SJSA1 (cell line): ENCODE data around the gene GABRB3. TPM values are rescaled to one million over a fixed set of nuclear protein-coding genes. Genes with fewer than 3 reads are reported as not detected.

ENCODE experiments used
- DNase-seq, 2 experiments: peaks; one replicate each; pipeline ENCODE4 v3.0.0-alpha.2; 2015 to 2020; ENCODE audit warnings: low spot score in 2 of 2, low read depth in 1 of 2
- H3K27ac ChIP-seq: fragments of 250-450 bp; sonication (Bioruptor Pico); 2 replicates; pipeline ENCODE4 v1.5.1; 2020; ENCODE audit warnings: mild to moderate bottlenecking, moderate library complexity
- H3K27me3 ChIP-seq: fragments of 250-450 bp; sonication (Bioruptor Pico); replicated peaks from 2 replicates; pipeline ENCODE4 v1.5.1; 2020; ENCODE audit warnings: mild to moderate bottlenecking, moderate library complexity
- H3K36me3 ChIP-seq: fragments of 250-450 bp; sonication (Bioruptor Pico); 2 replicates; pipeline ENCODE4 v1.5.1; 2020; ENCODE audit warnings: mild to moderate bottlenecking
- H3K4me1 ChIP-seq: fragments of 250-450 bp; sonication (Bioruptor Pico); replicated peaks from 2 replicates; pipeline ENCODE4 v1.6.1; 2021; ENCODE audit warnings: mild to moderate bottlenecking
- H3K4me3 ChIP-seq: fragments of 250-450 bp; sonication (Bioruptor Pico); 2 replicates; pipeline ENCODE4 v1.5.1; 2020; ENCODE audit warnings: mild to moderate bottlenecking
- H3K9me3 ChIP-seq: fragments of 250-450 bp; sonication (Bioruptor Pico); replicated peaks from 2 replicates; pipeline ENCODE4 v1.5.1; 2020; ENCODE audit warnings: mild to moderate bottlenecking
- total RNA-seq: library from RNA; depleted of rRNA; stranded (reverse); fragments of >200 nt; shearing (Covaris generic); gene quantifications from 2 replicates; pipeline ENCODE4 v1.2.3, GENCODE V29; 2014

Gene GABRB3
- total RNA-seq, 1 experiment from 2014 or later: not detected

DNA sequence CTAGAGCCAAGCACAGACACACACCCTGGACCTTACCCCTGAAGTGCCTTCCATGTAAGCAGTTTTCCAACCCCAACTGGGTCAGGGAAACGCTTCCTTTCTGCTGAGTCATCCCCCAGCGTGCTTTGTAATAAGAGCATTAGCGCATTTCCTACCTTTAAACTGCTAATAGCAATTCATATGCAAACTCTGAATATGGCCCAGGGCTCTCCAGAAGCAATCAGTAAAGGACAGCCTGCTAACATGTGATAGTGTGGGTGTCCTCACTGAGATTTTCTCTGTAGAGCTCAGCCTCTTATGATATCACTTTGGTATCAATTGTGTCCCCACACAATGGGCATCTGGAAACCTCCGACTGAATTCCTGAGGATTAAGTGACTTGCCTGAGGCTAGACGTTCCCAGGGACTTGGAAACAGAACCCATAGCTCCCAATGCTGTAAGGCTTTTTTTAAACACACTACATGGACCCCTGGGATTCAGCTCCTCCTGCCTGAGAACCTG, 5.6 kb downstream of the GABRB3 start:
- Histone ChIP-seq H3K36me3 (no peaks in the 10 kb centered on the region), H3K4me3 (no peak overlapping the region), H3K27me3 (0 out of 2 replicates have a peak, but pooled peaks cover 3% of the 10 kb centered on the region), H3K9me3 (no peaks in the 10 kb centered on the region), H3K27ac (no peak overlapping the region), H3K4me1 (no peaks in the 10 kb centered on the region)
- no peak for DNase-seq

DNA sequence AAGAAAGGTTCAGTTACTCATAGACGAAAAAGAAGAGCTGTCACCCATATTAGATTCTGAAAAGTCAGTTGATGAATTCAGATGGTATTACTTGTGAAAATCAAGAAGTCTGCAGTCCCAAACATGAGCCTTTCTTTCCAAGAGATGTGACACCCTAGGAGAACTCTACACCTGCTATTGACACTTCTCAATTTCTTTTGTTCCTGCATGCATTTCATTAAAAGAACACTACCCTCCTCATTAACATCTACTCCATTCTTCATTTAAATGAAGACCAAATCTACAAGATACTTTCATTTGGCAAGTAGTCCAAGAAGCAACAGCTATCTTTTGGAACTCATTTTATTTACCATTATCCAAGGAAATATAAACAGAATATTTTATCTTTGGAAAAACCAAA, 6.6 kb downstream of the GABRB3 start:
- Histone ChIP-seq H3K4me3 (no peak overlapping the region), H3K4me1 (no peaks in the 10 kb centered on the region), H3K9me3 (no peaks in the 10 kb centered on the region), H3K27me3 (no peaks in the 10 kb centered on the region), H3K36me3 (no peaks in the 10 kb centered on the region), H3K27ac (no peak overlapping the region)
- DNase-seq: no peak

DNA sequence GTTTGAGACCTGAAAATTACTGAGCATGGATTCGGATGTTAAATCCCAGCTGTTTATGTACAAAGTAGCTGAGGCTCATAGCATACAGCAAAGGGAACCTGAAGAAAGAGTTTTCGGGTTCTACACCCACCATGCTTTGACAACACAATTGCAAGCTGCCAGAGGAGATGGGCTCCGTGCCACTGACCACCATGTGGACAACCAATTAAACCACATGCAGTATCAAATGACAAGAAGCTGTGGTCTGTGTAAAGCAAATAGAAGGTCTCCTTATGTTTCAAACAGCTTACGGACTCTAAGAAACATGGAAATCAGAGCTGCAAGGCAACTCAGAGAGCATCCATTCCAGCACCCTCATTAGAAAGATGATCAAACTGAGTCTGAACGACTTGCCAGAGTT, 12.9 kb downstream of the GABRB3 start:
- H3K4me3 ChIP-seq: no peak overlapping the region
- no peak for DNase-seq

DNA sequence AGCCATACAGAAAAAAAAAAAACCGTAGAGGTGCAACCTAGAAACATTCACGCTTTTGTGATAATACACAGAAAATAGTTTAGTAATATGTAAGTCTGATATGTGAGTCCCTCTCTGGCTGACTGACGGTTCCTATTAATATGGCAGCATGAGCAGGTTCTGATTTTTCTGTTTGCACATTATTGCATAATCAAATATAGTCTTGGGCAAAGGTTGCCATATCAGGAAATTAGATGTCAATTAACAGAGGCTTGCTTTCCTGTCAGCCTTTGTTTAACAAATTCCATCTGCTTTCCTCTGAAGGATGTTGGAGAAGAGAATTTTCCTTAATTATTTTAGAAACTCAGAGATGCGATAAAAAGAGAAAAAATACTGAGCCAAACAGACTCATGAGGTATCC, 14.8 kb downstream of the GABRB3 start:
- no peaks in the 10 kb centered on the region for H3K27me3 ChIP-seq
- DNase-seq: no peak
- no peaks in the 10 kb centered on the region for H3K36me3 ChIP-seq
- no peaks in the 10 kb centered on the region for H3K9me3 ChIP-seq
- no peak overlapping the region for H3K27ac ChIP-seq
- no peak overlapping the region for H3K4me3 ChIP-seq
- no peaks in the 10 kb centered on the region for H3K4me1 ChIP-seq

More for the DNA sequence above, 12.9 kb downstream of the GABRB3 start:
- Histone ChIP-seq H3K36me3 (no peaks in the 10 kb centered on the region), H3K27me3 (no peaks in the 10 kb centered on the region), H3K9me3 (no peaks in the 10 kb centered on the region), H3K4me1 (no peaks in the 10 kb centered on the region), H3K27ac (no peak overlapping the region)

- H3K9me3 ChIP-seq: no peaks in the 10 kb centered on the region
- H3K4me3 ChIP-seq: no peak overlapping the region
- no peaks in the 10 kb centered on the region for H3K4me1 ChIP-seq
- H3K27ac ChIP-seq: no peak overlapping the region
- H3K27me3 ChIP-seq: no peaks in the 10 kb centered on the region
- DNase-seq: no peak
- H3K36me3 ChIP-seq: no peaks in the 10 kb centered on the region
These were observed 15.7 kb downstream of the GABRB3 start for GRCh38 chr15:26757141-26757540.

DNA sequence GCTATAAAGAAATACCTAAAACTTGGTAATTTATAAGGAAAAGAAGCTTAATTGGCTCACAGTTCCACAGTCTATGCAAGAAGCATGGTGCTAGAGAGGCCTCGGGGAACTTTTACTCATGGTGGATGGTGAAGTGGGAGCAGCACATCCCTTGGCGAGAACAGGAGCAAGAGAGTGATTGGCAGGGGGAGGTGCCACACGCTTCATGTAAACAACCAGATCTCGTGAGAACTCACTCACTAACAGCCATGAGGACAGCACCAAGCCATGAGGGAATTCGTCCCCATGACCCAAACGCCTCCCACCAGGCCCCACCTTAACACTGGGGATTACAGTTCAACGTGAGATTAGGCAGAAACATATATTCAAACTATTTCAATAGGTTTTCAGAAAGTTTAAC, 28.0 kb downstream of the GABRB3 start:
- Histone ChIP-seq H3K4me1 (no peaks in the 10 kb centered on the region), H3K9me3 (peaks cover 3% of the 10 kb centered on the region; the same call in 1 of the 2 replicates), H3K4me3 (no peak overlapping the region), H3K36me3 (no peaks in the 10 kb centered on the region), H3K27ac (no peak overlapping the region), H3K27me3 (no peaks in the 10 kb centered on the region)
- no peak for DNase-seq

- no peaks in the 10 kb centered on the region for H3K27me3 ChIP-seq
- no peak overlapping the region for H3K4me3 ChIP-seq
- H3K27ac ChIP-seq: no peak overlapping the region
- H3K36me3 ChIP-seq: no peaks in the 10 kb centered on the region
- H3K9me3 ChIP-seq: peaks cover 3% of the 10 kb centered on the region; the same call in 1 of the 2 replicates
- DNase-seq: no peak
- no peaks in the 10 kb centered on the region for H3K4me1 ChIP-seq
These were observed 33.1 kb downstream of the GABRB3 start for GRCh38 chr15:26739791-26740190.

DNA sequence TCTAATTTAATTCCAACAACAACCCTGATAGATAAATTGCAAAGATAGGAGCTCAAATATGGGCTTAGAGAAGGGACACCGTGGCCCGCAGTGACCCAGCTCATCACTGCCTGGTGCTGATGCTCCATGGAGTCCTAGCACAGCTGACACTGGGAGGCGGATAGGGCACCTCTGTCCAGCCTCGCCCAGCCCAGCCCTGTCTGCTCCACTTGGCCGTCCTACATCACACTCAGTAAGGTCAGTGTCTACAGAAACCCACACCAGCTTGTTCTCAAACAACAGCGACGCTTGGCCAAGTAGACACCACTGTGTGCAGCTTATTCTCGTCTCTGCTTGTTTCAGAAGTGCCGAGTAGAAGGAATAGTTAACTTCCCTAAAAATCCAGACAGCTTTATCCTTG, 33.9 kb downstream of the GABRB3 start:
- Histone ChIP-seq H3K4me3 (no peak overlapping the region), H3K27me3 (no peaks in the 10 kb centered on the region), H3K36me3 (no peaks in the 10 kb centered on the region), H3K27ac (no peak overlapping the region), H3K9me3 (peaks cover 3% of the 10 kb centered on the region; the same call in 1 of the 2 replicates), H3K4me1 (no peaks in the 10 kb centered on the region)
- DNase-seq: no peak

DNA sequence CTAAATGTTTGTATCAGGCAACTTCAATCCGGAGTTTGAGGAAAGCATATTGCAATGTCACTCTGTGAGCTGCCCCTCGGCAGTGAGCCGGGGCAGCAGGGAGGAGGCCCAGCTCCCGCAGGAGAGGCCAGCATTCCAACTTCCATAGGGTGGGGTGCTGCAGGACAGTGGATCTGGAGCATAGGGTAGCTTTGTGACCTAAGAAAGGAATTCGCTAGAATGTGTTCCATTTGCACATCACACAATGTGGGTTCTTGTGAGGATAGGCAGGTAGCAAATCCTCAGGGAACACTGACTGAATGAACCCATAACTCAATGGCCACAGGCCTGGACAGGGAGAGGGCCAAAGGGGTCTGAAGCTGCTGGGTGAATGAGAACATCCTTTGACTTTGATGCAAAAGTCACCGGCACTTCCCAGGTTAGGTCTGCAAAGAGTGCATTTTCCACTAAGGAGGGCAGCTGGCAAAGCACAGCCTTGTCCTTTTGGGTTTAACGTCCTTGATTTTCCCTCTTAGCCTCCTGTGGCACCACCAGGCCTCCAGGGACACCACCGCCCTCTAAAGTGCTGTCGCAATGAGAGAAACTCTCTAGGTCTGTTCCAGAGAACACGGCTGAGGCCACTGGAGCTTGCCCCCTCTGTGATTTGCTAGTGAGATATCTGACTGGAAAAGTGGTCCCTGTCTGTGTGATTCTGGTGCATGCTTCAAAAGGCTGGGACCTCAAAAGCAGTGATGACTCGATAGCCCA, 36.2 kb downstream of the GABRB3 start:
- no peak overlapping the region for H3K27ac ChIP-seq
- H3K4me1 ChIP-seq: no peaks in the 10 kb centered on the region
- DNase-seq: no peak
- H3K36me3 ChIP-seq: no peaks in the 10 kb centered on the region
- H3K9me3 ChIP-seq: no peaks in the 10 kb centered on the region; the same call in 1 of the 2 replicates
- no peak overlapping the region for H3K4me3 ChIP-seq
- no peaks in the 10 kb centered on the region for H3K27me3 ChIP-seq

GRCh38 chr15:26731965-26732364, 40.9 kb downstream of the GABRB3 start:
- H3K9me3 ChIP-seq: no peaks in the 10 kb centered on the region; the same call in 1 of the 2 replicates
- H3K4me3 ChIP-seq: no peak overlapping the region

DNA sequence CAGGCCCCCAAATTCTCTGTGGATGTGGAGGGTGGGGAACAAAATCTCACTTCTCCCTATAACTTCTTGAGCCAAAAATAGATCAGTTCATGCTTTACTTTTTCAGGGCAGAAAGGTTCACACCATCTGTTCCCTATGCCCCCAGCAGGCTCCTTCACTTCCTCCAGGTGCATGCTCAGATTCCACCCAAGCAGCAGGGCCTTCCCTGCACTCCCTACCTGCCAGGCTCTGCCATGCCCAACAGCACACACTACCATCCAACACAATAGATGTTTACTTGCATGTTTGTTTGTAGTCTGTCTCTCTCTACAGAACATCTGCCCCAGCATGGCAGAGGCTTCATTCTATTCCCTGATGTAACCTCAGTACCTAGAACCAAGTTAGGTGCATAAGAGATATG, 43.3 kb downstream of the GABRB3 start:
- no peak for DNase-seq
- Histone ChIP-seq H3K4me3 (no peak overlapping the region), H3K4me1 (no peaks in the 10 kb centered on the region), H3K36me3 (no peaks in the 10 kb centered on the region), H3K9me3 (peaks cover 2% of the 10 kb centered on the region; the same call in 1 of the 2 replicates), H3K27ac (no peak overlapping the region), H3K27me3 (no peaks in the 10 kb centered on the region)

More at GRCh38 chr15:26731965-26732364, 40.9 kb downstream of the GABRB3 start:
- Histone ChIP-seq H3K4me1 (no peaks in the 10 kb centered on the region), H3K27ac (no peak overlapping the region), H3K36me3 (no peaks in the 10 kb centered on the region), H3K27me3 (no peaks in the 10 kb centered on the region)
- no peak for DNase-seq

- no peaks in the 10 kb centered on the region for H3K27me3 ChIP-seq
- no peak overlapping the region for H3K4me3 ChIP-seq
- H3K36me3 ChIP-seq: no peaks in the 10 kb centered on the region
- DNase-seq: no peak
- no peaks in the 10 kb centered on the region for H3K4me1 ChIP-seq
- peaks cover 2% of the 10 kb centered on the region; the same call in 1 of the 2 replicates for H3K9me3 ChIP-seq
- H3K27ac ChIP-seq: no peak overlapping the region
These were observed 43.8 kb downstream of the GABRB3 start for GRCh38 chr15:26729030-26729429.

DNA sequence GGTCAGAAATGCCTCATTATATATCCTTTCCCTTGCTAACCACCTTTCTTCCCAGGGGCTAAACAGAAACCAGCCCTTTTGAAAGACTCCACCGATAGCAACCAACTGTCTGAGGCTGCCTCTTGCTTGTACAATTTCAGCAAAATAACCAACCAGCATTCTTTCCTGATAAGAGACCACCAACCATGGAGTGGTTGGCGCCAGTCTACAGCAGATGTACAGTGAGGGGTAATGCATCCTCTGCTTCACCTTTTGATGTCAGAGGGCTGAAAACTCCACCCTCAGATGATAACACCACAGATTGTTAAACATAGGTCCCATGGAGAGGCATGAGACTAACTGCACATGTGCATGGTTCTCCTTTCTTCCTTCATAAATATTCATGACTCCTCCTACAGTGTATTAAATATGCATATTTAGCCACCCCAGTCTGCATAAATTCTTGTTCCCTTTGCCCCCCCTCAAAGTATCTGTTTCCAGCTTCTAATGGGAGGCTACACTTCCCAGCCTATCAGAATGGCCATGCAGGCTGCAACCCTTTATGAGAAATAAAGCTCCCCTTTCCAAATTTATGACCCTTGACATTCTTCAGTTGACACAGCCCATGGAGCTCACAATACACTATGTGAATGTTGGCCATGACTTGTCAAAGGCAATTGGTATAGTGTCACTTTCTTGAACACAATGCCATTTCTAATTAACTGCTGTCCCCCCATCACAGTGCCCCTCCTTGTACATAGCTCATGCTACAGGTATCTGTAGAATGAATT, 48.3 kb downstream of the GABRB3 start:
- no peaks in the 10 kb centered on the region for H3K27me3 ChIP-seq
- no peak overlapping the region for H3K4me3 ChIP-seq
- H3K9me3 ChIP-seq: peaks cover 5% of the 10 kb centered on the region
- no peak overlapping the region for H3K27ac ChIP-seq
- no peaks in the 10 kb centered on the region for H3K36me3 ChIP-seq
- no peak for DNase-seq
- no peaks in the 10 kb centered on the region for H3K4me1 ChIP-seq

GRCh38 chr15:26722621-26723160, 50.2 kb downstream of the GABRB3 start:
- H3K27ac ChIP-seq: no peak overlapping the region
- H3K9me3 ChIP-seq: peaks cover 5% of the 10 kb centered on the region
- H3K36me3 ChIP-seq: no peaks in the 10 kb centered on the region
- H3K4me3 ChIP-seq: no peak overlapping the region
- H3K27me3 ChIP-seq: no peaks in the 10 kb centered on the region
- H3K4me1 ChIP-seq: no peaks in the 10 kb centered on the region
- DNase-seq: no peak
